Activated CD8-positive, alpha-beta memory T cell treated with anti-CD3 and anti-CD28 coated beads, Interleukin-2, amount 50 U/mL, for 48 hours (primary cell): Measurements from ENCODE around the gene C6orf118.

Experiments
- DNase-seq: peaks from one replicate; pipeline ENCODE4 v3.0.0-alpha.2; 2020

The C6orf118 gene

GRCh38 chr6:165308926-165309731, at the start of gene C6orf118:
TSS of gene C6orf118 (minus strand) at chr6:165309605. CDS start at chr6:165309586, 19 bp downstream.
- DNase-seq = no peak

GRCh38 chr6:165345700-165346099, 36.3 kb upstream of the C6orf118 start:
- DNase-seq = no peak

- DNase-seq = no peak
These were observed 31.1 kb upstream of the C6orf118 start for GRCh38 chr6:165340532-165340931.

- DNase-seq = no peak
These were observed 16.2 kb upstream of the C6orf118 start for GRCh38 chr6:165325609-165326008.

GRCh38 chr6:165321555-165322145, 12.2 kb upstream of the C6orf118 start:
- no peak for DNase-seq

- DNase-seq = no peak
These were observed 11.7 kb upstream of the C6orf118 start for GRCh38 chr6:165321150-165321549.

GRCh38 chr6:165317723-165318122, 8.3 kb upstream of the C6orf118 start:
- no peak for DNase-seq

- no peak for DNase-seq
These were observed 2.5 kb downstream of the C6orf118 start for GRCh38 chr6:165306955-165307354.

GRCh38 chr6:165301372-165302246, 7.8 kb downstream of the C6orf118 start:
- DNase-seq = no peak

GRCh38 chr6:165300422-165300936, 8.9 kb downstream of the C6orf118 start:
- no peak for DNase-seq

GRCh38 chr6:165298875-165299274, 10.5 kb downstream of the C6orf118 start:
- DNase-seq = no peak

- DNase-seq = no peak
These were observed 11.0 kb downstream of the C6orf118 start for GRCh38 chr6:165298402-165298801.

GRCh38 chr6:165292657-165293056, 16.7 kb downstream of the C6orf118 start:
- DNase-seq = no peak

- DNase-seq = no peak
These were observed 34.8 kb downstream of the C6orf118 start for GRCh38 chr6:165274611-165275010.

- no peak for DNase-seq
These were observed 36.8 kb downstream of the C6orf118 start for GRCh38 chr6:165272585-165272984.

- DNase-seq = no peak
These were observed 40.4 kb downstream of the C6orf118 start for GRCh38 chr6:165268987-165269386.

- no peak for DNase-seq
These were observed 42.8 kb downstream of the C6orf118 start for GRCh38 chr6:165266621-165267020.

- no peak for DNase-seq
These were observed 43.2 kb downstream of the C6orf118 start for GRCh38 chr6:165266191-165266590.

- DNase-seq = no peak
These were observed 48.9 kb downstream of the C6orf118 start for GRCh38 chr6:165260462-165260861.

GRCh38 chr6:165249808-165250207, 59.6 kb downstream of the C6orf118 start:
- DNase-seq = no peak

GRCh38 chr6:165245701-165246100, 63.7 kb downstream of the C6orf118 start:
- DNase-seq = no peak

GRCh38 chr6:165245287-165245686, 64.1 kb downstream of the C6orf118 start:
- no peak for DNase-seq

- no peak for DNase-seq
These were observed 64.7 kb downstream of the C6orf118 start for GRCh38 chr6:165244524-165245247.
